SK-N-MC (cell line): ENCODE data around the gene FHOD3.

ENCODE experiments used
- DNase-seq: peaks from one replicate; pipeline ENCODE4 v3.0.0-alpha.2; 2011; ENCODE audit warnings: low read depth, low spot score
- H3K27ac ChIP-seq: fragments of 200-600 bp; sonication (generic); 2 replicates; pipeline ENCODE4 v1.5.1; 2016; ENCODE audit warnings: mixed run types
- H3K36me3 ChIP-seq: fragments of 200-600 bp; sonication (generic); 2 replicates; pipeline ENCODE4 v1.6.1; 2017; ENCODE audit warnings: antibody characterized with exemption, low read length, mixed read lengths; ENCODE audit not compliant: insufficient read depth
- H3K4me3 ChIP-seq: fragments of 200-600 bp; sonication (generic); 2 replicates; pipeline ENCODE4 v1.5.1; 2016
- H3K9ac ChIP-seq: fragments of 200-600 bp; sonication (generic); 2 replicates; pipeline ENCODE4 v1.8.0; 2017; ENCODE audit warnings: mixed run types, mixed read lengths; ENCODE audit not compliant: insufficient read length
- H3K9me3 ChIP-seq: fragments of 200-600 bp; sonication (generic); 2 replicates; pipeline ENCODE4 v1.6.1; 2017; ENCODE audit warnings: low read depth, mild to moderate bottlenecking, antibody characterized with exemption, low read length, moderate library complexity, mixed read lengths
- EZH2 ChIP-seq: fragments of 200-600 bp; sonication (generic); IDR thresholded peaks from one replicate; pipeline ENCODE4 v1.6.1; 2017; ENCODE audit warnings: antibody characterized with exemption
- FOXP2 ChIP-seq: optimal IDR thresholded peaks from 2 replicates; pipeline ENCODE3; 2011; ENCODE audit warnings: mild to moderate bottlenecking, moderate library complexity; ENCODE audit not compliant: insufficient read depth; ENCODE audit errors: extremely low read length, control extremely low read depth
- POLR2AphosphoS5 ChIP-seq: IDR thresholded peaks from 2 replicates; pipeline ENCODE4 v1.6.1; 2012; ENCODE audit warnings: mild to moderate bottlenecking, low read depth, low read length, borderline replicate concordance

The FHOD3 gene

DNA sequence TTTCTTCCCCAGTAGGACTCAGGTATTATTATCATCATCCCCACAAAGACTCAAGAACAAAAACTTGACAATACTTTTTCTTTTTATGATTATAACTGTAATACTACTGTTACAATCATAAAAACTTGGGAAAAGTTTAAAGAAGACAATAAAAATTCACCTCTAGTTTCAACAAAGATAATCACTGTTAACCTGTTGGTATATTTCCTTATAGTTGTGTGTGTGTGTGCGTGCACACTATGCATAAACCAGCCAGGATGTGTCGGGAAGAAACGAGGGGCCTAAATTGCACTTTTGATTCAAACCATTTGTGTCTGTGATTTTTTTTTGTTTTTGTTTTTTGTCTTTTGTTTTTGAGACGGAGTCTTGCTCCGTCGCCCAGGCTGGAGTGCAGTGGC is 298.3 kb downstream of the FHOD3 start:
- Histone ChIP-seq H3K9me3 (no peaks in the 10 kb centered on the region), H3K9ac (no peak overlapping the region), H3K27ac (no peak overlapping the region), H3K4me3 (no peak overlapping the region), H3K36me3 (no peaks in the 10 kb centered on the region)
- no peak for DNase-seq
- TF ChIP-seq EZH2 (no peak), FOXP2 (no peak), POLR2AphosphoS5 (no peak)

- no peak for DNase-seq
- H3K9me3 ChIP-seq = no peaks in the 10 kb centered on the region
- no peak for TF ChIP-seq FOXP2
- no peak for TF ChIP-seq EZH2
- no peak for TF ChIP-seq POLR2AphosphoS5
These were observed 300.1 kb downstream of the FHOD3 start for GRCh38 chr18:36597636-36598035.

DNA sequence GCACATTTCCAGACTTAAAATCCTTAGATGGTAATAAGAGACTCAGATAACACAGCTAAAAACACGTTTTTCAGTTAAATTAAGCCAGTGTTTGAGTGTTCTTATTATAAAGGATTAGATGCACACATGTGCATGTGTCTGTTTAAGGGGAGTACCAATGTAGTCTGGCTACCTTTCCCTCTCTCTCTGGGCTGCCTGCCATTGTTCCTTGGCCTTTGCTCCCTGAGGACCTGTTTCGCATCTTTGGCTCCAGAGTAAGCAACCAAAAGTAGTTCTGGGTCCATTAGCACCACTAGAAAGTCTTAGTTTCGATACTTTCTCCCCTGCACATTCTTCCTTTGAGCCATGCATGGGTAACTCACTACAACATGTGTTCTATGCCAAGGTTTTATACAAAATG is 303.0 kb downstream of the FHOD3 start:
- Histone ChIP-seq H3K9me3 (no peaks in the 10 kb centered on the region), H3K27ac (no peak overlapping the region), H3K4me3 (no peak overlapping the region), H3K36me3 (no peaks in the 10 kb centered on the region), H3K9ac (no peak overlapping the region)
- DNase-seq = no peak
- TF ChIP-seq POLR2AphosphoS5 (no peak), EZH2 (no peak), FOXP2 (no peak)

More at GRCh38 chr18:36597636-36598035, 300.1 kb downstream of the FHOD3 start:
- no peak overlapping the region for H3K27ac ChIP-seq
- no peak overlapping the region for H3K4me3 ChIP-seq
- H3K36me3 ChIP-seq = no peaks in the 10 kb centered on the region
- H3K9ac ChIP-seq = no peak overlapping the region

GRCh38 chr18:36601316-36601715 is 303.8 kb downstream of the FHOD3 start:
- DNase-seq = no peak
- no peak overlapping the region for H3K27ac ChIP-seq
- no peaks in the 10 kb centered on the region for H3K36me3 ChIP-seq
- no peak overlapping the region for H3K4me3 ChIP-seq
- no peak for TF ChIP-seq EZH2
- no peak for TF ChIP-seq POLR2AphosphoS5
- no peak overlapping the region for H3K9ac ChIP-seq
- H3K9me3 ChIP-seq = no peaks in the 10 kb centered on the region

DNA sequence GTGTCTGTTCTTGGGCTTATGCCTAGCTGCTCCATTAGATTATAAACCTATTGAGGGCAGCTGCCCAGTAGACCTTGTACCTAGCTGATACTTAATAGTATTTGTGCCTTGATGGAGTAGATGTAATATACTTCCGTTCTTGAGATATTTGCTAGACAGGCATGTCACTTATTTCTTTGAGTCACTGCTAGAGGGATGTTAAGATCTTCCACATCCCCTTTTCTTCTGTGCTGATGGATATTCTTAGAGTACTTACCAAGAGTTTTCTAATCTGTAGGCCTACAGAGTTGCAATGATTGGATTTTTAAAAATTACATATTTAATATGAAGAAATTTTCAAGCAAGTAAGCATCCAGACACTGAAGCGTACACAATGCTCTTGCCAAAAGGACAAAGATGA is 304.6 kb downstream of the FHOD3 start:
- no peak overlapping the region for H3K9ac ChIP-seq
- no peak overlapping the region for H3K4me3 ChIP-seq

DNA sequence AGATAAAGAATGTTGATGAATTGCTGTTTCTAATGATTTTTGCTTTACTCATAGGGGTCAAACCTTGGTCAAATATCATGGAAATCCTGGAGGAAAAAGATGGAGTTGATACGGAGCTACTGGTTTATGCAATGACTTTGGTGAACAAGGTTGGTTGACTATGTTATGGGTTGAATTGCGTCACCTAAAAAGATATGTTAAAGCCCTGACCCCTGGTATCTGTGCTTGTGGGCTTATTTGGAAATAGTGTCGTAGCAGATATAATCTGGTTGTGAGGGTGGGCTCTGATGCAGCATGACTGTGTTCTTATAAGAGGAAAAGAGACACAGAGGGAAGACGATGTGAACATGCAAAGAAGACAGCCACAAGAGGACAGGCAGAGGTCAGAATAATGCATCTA is 305.1 kb downstream of the FHOD3 start:
- no peak overlapping the region for H3K4me3 ChIP-seq
- no peaks in the 10 kb centered on the region for H3K36me3 ChIP-seq
- DNase-seq = no peak
- H3K9ac ChIP-seq = no peak overlapping the region
- TF ChIP-seq FOXP2 = no peak
- no peak for TF ChIP-seq POLR2AphosphoS5
- no peak for TF ChIP-seq EZH2
- no peaks in the 10 kb centered on the region for H3K9me3 ChIP-seq
- H3K27ac ChIP-seq = no peak overlapping the region

More for the DNA sequence above, 304.6 kb downstream of the FHOD3 start:
- no peak for TF ChIP-seq EZH2
- no peak for TF ChIP-seq POLR2AphosphoS5
- no peak for TF ChIP-seq FOXP2
- no peaks in the 10 kb centered on the region for H3K36me3 ChIP-seq
- no peaks in the 10 kb centered on the region for H3K9me3 ChIP-seq
- no peak overlapping the region for H3K27ac ChIP-seq
- no peak for DNase-seq

- H3K9ac ChIP-seq = no peak overlapping the region
- TF ChIP-seq FOXP2 (no peak), EZH2 (no peak), POLR2AphosphoS5 (no peak)
- DNase-seq = no peak
- no peaks in the 10 kb centered on the region for H3K9me3 ChIP-seq
- no peaks in the 10 kb centered on the region for H3K36me3 ChIP-seq
- H3K4me3 ChIP-seq = no peak overlapping the region
- H3K27ac ChIP-seq = no peak overlapping the region
These were observed 310.6 kb downstream of the FHOD3 start for GRCh38 chr18:36608107-36608506.

DNA sequence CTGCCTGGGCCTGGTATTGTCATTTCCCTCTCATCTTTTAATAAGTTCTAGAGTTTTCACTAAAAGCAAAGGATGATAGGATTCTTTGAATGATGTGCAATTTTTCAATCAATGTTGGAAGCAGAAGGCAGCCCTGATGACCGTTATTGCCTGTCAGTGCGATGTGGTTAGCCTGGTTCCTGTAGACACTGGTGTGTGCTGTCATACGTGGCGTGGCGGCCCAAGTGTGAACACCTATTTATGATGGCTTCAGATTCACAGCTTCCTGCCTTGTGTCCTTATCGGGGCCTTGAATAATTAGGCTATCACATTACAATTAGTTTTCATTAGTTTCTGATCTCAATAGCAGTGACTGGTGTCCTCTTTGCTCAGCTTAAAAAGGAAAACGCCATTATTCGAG is 312.7 kb downstream of the FHOD3 start:
- no peak for DNase-seq
- H3K9me3 ChIP-seq = no peaks in the 10 kb centered on the region
- no peak overlapping the region for H3K4me3 ChIP-seq
- TF ChIP-seq EZH2 (no peak), FOXP2 (no peak), POLR2AphosphoS5 (no peak)
- H3K36me3 ChIP-seq = no peaks in the 10 kb centered on the region
- H3K27ac ChIP-seq = no peak overlapping the region
- no peak overlapping the region for H3K9ac ChIP-seq

DNA sequence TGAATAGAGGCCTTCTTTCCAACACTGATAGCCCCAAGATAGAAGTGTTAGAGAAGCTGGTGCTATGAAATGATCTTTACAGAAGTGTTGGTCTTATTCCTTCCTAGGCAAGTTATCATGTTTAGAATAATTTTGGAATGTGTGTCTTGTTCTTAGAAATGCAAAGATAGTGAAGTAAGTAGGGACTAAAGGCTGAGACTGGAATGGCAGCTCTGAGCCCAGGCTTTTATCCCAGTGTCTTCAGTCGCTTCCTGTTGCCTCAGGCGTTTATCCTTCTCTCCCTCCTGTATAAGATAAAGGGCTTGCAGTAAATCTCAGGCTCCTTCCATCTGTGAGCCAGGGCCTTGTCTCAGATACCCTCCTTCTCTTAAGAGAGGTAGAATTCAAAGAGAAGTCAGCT is 313.1 kb downstream of the FHOD3 start:
- Histone ChIP-seq H3K9me3 (no peaks in the 10 kb centered on the region), H3K4me3 (no peak overlapping the region), H3K27ac (no peak overlapping the region), H3K36me3 (no peaks in the 10 kb centered on the region), H3K9ac (no peak overlapping the region)
- DNase-seq = peak; percentile 10
- TF ChIP-seq FOXP2 (no peak), POLR2AphosphoS5 (no peak), EZH2 (no peak)

DNA sequence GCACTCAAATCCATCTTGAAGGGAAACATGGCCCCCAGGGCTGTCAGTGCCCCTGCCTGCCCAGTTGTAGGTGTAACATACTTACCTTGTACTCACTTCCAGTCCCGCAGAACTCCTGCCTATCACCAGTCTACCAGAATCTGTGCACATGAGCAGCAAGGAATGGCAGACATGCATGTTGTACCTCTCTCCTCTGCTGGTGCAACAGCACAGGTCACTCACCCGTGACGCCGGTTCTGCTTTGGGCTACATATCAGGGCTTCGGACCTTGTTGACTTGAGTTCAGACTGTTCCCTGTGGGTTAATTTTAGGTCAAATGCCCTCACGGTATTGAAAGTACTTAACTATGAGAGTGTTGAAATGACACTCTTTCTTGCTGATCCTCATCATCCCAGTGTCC is 315.6 kb downstream of the FHOD3 start:
- Histone ChIP-seq H3K27ac (no peak overlapping the region), H3K9me3 (no peaks in the 10 kb centered on the region), H3K36me3 (no peaks in the 10 kb centered on the region), H3K4me3 (no peak overlapping the region), H3K9ac (no peak overlapping the region)
- no peak for DNase-seq
- TF ChIP-seq EZH2 (no peak), POLR2AphosphoS5 (no peak), FOXP2 (no peak)
